HPDE6-E6E7 (cell line): Measurements from ENCODE around the gene MGAT5.
A peak's percentile ranks its signal among the peaks of the same experiment; 100 is the strongest.

ENCODE experiments used
- DNase-seq: peaks from one replicate; pipeline ENCODE4 v3.0.0; 2011; ENCODE audit warnings: missing footprints; ENCODE audit errors: extremely low spot score

The MGAT5 gene

DNA sequence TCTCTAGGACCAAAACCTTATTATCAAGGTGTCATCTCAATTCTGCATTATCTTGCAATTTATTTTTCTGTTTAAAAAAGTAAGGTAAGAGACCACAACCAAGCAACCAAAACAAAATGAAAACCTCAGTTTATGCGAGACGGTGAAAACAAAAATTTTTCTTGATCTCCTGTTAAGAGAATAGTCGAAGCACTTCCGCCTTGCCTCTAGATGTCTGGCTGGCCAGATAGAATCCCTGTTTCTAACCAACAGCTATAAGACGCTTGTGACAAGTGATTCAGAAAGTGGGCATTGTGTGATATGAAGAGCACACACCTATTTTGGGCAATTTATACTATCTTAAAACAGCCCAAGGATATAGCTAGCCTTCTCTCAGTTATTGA lies 51.2 kb downstream of the MGAT5 start:
- no peak for DNase-seq

DNA sequence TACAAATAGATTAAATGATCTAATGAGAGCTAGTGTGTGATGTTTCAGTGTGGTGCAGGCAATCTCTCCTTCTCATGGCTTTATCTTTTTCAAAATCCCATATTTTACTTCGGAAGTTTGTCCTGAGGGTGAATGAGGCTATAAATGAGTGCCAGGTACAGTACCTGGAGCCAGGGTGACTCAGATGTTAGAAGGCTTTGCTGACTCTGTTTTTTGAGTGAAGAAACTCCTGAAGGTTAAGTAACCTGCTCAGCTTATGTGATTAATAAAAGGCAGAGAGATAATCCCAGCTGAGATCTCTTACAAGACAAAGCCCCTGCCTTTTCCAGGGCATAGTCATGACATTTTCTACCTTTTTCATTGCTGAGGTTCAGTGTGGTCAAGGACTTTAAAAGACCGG lies 52.6 kb downstream of the MGAT5 start:
- no peak for DNase-seq

DNA sequence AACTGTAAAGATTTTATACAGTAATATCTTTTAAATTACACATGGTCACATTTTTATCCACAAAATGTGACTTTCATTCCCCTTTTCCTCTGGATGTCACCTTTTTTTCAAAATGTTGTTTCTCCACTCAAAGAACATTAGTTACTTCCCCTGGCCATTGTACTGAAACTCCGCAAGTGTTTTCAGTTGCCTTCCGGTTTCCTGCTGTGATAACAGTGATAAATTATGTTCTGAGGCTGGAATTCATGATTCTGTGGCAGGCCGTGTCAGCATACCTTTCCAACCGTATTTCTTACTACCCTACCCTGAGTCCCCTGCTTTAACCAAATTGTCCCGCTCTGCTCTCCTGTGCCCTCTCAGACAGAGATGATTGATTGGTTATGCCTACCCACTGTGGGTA lies 53.5 kb downstream of the MGAT5 start:
- DNase-seq: no peak

DNA sequence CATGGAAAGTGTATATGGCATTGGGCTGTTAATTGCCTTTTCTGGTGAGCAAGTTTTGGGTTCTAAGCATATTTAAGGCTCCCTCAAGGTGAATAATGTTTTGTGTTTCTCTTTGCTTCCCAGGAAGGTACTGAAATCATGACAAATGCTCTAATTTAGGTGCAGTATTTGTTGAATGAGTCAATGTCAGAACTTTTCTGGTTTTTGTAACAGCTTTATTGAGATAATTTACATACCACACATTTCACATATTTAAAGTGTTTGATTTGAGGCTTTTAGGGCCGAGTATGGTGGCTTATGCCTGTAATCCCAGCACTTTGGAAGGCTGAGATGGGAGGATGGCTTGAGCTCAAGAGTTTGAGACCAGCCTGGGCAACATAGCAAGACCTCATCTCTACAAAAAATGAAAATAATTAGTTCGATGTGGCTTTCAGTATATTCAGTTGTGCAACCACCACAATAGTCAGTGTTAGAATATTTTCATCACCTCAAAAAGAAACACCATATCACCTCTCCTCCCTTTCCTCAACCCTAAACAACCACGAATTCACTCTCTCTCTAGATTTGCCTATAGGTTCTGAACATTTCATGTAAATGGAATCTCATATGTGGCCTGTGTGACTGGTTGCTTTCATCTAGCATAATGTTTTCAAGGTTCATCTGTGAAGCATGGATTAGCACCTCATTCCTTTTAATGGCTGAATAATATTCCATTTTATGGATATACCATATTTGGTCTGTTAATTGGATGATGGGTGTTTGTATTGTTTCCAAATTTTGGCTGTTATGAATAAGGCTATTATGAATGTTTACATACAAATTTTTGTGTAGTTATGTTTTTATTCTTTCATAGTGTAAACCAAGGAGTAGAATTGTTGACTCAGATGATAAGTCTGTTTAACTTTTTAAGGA lies 54.9 kb downstream of the MGAT5 start:
- DNase-seq: no peak

DNA sequence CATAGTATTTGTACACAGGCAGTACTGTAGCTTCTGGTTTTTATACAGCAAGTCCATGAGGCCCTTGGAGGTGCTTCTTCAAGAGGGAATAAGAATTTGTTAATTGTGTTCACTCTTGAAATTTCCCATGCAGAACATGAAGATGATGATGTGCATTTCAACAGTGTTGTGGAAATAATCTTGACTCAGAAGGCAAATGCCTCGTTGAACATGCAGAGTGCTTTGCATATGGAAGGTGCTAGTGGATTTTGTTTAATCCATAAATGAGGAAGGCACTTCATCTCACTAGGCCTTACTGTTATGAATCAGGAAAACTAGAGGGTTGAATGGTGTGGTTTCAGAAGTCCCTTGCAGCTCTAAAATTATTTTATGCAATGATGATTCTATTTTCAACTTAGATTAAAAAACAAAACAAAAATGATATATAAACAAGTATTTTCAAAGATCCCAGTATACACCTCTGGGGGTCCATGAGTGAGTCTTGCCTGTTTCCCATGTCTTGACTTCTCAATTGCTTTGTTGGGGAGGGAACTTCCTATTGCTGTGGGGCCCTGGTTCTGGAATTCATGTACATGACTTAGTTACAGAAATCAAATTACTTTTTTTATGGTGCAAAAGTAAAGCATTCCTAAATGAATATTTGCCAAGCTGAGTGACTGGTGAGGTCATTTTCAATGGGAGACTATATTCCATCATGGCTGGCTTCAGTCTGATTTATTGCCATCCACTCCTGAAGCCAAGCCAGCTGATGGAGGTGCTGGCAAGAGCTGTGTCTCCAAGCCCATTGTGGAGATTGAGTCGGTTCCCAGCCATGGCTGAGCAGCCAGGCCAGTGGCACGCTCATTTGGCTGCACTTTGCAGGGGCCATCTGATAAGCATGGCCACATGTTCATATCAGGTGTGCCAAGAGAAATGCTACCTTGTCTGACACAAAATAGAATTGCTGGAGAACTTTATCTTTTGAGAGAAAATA lies 56.5 kb downstream of the MGAT5 start:
- no peak for DNase-seq

DNA sequence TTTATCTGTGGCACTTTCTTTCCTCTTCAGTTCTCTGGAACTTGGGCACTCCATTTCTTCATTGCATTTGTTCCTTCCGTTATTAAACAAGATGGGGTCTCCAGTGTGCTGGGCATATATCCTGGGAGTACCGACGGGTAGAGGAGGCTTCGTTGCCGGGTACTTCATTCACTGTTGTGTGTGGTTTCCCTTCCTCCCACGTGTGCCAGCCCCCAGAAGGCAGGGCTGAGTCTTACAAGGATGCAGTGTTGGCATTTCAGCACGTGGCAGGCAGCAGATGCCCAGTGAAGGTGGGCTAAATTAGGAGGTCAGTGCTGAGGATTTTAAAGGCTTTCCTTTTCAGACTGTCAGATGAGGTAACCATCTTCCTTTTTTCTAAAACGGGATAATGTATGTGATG lies 58.6 kb downstream of the MGAT5 start:
- no peak for DNase-seq

DNA sequence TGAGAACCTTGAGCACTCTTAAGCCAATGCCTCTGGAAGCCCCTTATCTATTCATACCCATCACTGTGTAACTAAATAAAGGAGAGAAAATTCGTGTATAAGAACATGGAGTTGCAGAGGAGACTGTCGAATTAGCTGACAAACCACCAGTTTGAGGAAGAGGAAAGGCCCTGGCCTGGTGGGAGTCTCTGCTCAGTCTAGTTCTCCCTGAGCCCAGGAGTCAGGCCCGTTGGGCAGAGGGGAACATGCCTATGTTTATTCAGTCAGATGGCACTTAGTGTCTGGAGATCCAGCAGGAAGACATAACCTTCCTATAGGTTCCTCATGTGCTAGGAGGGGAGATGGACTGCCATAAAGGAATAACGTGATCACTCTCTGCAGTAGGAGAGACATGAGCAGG lies 60.3 kb downstream of the MGAT5 start:
- DNase-seq: no peak

DNA sequence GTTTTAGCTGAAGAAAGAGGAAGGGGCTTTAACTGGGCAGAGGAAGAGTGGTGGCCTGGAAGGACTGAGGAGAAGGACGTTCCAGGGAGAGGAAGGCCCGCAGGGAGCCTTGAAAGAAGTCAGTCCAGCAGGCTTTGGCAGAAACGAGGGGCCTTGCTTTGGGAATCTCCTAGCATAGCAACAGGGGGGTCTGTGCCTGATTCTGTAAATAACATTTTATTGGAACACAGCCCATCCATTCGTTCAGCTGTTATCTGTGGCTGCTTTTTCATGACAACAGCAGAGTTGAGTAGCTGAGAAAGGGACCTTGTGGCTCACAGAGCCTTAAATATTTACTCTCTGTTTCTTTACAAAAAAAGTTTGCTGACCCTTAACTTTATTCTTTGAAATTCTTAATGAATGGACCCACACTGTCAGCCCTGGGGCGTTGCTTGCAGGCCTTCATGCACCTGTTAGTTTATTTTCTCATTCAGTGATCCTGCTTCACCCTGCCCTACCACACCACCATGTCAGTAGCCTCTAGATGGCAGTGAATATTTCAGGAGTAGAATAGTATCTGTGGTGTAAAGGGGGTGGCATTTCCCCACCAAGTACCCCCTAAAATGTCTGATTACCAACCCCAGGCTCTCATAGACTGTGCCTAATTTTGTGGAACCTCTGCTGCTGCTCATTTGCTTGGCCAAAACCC lies 61.0 kb downstream of the MGAT5 start:
- DNase-seq: no peak

DNA sequence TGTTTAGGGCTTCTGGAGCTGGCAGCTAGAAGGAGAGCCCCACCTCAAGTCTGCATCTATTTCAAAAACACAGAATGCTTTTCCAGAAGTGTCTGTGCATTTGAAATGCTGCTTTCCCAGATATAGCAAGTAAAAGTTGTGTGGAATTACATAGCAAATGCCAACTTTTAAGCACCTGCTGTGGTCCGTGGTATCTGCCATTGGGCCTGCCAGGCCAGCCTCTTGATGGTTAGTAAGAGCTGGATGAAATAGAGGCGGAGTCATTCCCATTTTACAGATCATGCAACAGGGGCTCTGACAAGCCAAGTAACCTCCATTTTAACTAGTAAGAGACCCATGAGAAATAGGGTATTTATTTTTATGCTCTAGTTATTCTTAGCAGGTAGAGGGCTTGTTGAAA lies 61.6 kb downstream of the MGAT5 start:
- no peak for DNase-seq

DNA sequence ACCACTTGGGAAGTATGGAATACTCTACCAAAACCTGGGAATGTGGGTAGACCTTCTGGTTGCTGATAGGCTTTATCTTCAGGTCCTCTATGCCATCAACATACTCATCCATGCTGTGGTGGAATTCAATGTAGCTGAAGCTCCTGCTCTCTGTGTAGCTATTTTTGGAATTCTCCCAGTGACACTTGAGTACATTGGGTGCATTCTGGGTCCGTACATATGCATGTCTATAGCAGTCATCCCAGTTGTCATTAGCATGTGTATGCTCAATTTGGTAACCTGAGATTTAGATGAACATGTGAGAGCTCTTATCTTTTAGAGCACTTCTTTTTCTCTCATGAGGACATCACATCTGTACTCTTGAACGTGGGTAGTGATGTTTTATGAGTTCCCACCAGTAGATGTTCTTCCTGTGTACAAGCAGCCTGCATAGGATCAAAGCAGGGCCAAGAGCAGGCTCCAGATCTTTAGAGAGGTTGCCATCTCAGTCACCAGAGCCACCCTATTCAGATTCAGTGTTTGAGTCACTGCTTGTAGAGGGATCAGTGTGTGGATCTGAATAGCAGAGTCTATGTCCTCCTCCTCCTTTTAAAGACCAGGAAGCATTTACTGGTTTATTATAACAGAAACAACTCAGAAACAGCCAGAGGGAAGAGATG lies 65.9 kb downstream of the MGAT5 start:
- DNase-seq: no peak

DNA sequence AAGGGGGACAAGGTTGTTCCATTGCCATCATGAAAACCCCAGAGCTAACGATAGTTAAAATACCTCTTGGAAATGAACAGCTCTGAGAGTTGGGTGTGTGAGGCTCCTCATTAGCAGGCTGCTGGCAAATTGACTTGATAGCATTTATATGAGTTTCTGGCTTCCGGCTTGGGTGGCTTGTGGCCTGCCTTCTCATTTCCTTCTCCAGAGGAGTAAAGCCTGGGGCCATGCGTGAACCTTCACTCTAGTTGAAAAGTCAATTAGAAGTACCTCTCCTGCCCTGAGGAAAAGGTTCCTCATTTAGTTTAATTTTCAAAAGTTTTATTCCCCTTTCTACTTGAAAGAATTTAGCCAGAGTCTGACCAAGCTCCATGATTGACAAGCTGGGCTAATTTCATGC lies 67.1 kb downstream of the MGAT5 start:
- DNase-seq: no peak

DNA sequence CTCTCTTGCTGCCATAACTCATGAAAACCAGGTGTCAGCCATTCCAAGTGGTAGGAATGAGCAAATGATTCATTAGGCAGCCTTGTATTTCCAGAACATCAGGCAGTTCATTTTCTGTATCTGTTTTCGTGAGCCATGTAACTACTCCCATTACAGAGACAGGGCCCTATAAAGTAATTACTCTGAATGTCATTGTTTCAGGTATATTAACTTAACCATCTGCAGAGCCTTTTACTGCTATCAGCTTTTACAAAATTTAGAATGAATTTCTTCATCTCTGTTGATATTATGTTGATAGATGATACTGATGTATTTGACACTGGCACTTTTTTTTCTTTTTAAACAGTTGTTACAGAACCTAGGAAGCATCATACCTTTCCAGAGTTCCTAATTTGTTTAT lies 69.9 kb downstream of the MGAT5 start:
- DNase-seq: no peak

DNA sequence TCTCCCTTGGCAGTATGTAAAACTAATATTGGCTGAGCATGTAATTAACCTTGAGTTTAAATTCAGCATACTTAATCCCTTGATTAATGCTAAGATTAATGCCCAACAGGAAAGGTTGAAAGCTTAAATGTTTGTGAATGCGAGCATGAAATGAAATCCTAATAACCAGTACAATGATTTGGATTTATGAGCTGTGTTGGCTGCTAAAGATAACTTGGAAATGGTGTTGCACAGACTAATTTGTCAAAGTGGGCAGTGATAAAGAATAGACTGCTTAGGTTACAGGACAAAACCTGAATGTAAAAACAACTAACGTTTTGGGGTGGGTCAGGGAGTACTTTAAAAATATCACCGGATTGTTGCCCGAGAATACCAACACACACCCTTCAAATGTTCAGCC lies 70.6 kb downstream of the MGAT5 start:
- no peak for DNase-seq

DNA sequence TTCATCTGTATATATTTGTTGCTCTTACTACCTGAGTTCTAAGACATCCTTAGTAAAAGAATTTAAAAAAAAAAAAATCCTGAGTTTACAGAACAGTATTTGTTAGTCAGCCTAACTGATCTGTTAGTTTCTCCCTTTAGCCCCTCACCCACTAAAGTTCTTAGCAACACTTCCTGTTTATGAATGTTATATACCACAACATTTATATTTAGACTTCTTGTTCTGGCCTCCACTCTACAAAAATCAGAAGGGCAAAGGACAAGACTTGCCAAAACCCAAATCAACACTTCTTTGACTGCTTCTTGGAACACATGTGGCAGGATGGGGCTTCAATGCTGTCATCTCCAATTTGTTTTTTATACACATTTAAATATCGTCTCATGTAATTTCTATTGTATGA lies 71.1 kb downstream of the MGAT5 start:
- DNase-seq: no peak

DNA sequence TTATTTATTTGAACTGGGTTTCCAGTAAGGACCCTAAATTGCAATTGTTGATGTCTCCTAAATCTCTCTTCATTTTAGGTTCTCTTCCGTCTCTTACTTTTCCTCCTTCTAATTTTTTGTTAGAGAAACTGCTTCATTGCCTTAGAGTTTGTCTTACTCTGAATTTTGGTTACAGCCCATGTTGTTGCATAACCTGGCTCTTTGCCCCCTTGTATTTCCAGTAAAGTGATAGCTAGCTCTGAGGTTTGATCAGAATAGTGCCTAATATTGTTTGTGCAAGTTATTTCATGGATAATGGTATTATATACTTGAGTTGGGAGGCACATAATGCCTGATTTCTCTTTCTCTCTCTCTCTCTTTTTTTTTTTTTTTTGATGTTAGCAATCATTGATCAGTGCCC lies 71.8 kb downstream of the MGAT5 start:
- DNase-seq: no peak

DNA sequence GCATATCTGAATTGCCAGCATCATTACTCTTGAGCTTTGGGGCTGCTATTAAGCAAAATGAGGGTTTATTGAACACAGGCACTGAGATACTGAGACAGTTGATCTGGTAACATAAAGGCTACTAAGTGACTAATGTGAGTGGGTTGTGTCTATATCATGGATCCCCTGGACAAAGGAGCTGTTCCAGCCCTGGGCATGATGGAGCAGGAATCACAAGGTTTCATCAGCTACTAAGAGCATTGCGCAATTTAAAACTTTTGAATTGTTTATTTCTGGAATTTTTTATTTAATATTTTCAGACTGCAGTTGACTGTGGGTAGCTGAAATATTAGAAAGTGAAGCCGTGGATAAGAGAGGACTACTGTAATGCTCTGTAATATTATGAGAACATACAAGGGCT lies 73.5 kb downstream of the MGAT5 start:
- DNase-seq: peak; percentile 20

DNA sequence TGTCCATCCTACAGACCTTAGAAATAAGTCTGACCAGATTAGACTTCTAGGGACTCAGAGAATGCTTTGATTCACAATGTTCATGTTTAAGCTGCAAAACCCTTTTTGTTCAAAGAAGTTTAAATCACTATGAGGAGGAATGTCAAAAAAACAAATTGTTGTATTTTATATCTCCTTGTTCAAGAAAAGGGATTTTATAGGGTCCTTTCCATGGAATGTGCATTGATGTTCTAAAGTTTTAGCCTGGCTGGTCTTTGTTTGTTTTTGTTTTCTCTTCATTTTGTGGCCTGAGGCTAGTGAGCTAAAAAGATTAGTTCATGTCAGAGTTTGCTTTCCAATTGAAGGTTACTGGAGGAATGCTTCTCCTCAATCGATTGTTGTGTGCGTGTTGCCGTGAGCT lies 77.2 kb downstream of the MGAT5 start:
- DNase-seq: no peak

DNA sequence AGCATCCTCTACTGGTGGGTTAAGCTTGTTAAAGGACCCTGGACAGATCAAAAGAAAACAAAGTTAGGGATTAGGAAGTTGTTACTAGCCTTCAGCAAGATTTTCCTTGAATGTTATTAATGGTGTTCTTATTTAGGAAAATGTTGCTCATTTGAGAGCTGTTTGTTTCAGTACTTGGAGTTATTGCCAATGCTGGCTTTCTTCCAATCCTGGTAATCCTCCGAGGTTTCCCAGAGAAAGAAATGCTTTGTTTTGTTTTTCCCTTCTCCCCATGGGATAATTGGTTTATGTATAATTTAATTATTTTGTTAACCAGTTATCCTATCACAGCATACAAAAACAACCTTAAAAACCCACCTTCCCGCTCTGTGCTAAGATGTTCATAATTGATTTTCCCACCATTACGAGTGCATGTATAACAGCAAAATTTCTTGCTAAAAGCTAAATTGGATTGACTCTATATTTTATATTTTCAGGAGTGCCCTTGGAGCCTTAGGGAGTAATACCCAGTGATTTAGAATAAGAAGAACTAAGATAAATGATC lies 79.8 kb downstream of the MGAT5 start:
- no peak for DNase-seq

DNA sequence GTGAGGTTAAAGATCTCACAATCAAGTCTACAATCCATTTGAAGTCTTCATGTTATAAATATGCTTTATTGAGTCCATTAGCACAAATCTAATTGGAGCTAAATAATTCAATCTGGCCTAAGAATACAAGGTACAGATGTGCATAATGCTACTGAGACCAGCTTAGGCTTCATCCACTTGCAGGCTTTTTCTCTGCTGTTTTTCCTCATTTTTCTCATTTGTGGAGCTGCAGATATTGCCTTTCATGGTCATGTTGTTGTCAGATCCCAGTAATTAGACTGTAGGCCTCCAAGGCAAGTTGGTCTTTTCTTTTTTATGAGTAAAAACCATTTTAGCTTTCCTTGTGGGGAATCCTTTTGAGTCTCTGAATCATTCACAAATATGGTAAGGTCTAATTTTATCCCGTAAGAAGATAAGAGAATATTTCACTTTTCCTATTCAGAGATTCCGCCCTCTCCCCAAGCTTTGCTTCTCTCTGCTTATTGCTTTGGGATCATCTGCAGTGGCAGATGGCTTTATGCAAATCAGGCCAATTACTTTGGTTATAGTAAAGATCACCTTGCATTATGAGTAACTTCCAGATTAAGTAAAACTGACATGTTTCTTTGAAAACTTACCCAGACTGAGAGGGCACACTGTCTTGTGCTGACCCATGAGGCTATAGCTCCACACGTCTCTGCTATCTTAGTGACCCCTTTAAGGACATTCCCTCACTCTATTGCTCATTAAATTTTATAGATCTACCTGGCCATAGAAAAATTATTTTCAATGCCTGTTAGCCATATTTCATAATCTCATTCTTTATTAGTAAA lies 80.9 kb downstream of the MGAT5 start:
- no peak for DNase-seq

DNA sequence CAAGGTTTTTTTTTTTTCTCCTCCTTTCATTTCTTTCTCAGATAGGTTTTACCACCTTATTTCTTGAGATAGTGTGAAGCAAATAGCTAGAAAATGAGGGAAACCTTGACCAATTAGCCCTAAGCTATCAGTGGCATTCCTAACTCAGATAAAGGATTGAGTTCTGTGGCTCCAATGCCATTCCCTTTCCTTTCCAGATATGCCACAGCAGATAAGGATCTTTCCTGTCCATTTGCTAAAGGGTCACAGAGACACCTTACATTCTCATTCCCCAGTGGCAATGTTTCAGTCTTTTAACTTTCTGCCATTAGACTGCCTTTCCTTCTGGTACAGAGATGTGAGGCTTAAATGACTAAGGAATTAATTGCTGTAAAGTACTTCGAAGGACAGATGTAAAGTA lies 81.7 kb downstream of the MGAT5 start:
- DNase-seq: no peak

DNA sequence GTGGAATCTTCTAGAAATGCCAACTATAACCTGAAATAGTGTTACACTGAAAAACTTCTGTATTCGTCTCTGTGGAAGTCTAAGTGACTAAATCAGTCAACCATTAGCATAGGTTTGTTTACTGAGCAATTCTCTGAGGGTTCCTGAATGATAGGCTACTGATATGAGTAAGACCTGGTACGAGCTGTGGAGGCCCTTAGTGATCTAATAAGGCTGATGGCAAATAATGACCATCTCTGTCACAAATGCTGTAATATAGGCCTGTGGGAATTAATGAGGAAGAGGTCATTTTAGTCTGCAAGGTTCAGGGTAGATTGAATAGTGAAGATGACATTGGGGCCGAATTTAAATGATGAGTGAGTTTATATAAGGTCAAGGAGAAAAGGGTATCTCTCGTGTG lies 82.5 kb downstream of the MGAT5 start:
- DNase-seq: no peak
